PC-9 (cell line): ENCODE measurements around the gene DRAXIN. TPM values are rescaled to one million over a fixed set of nuclear protein-coding genes. Genes with fewer than 3 reads are reported as not detected.

Experiments
- BruUV-seq: library from RNA; stranded (reverse); fragments of 400-500 nt; replicated peaks from 2 replicates; lab custom pipeline; 2021; lab: Mats Ljungman, UMichigan
- CTCF ChIA-PET: fragments of 300-600 bp; sonication (Branson Sonifier 250); formaldehyde crosslinking; loops from one replicate; lab custom pipeline; 2022; ENCODE audit warnings: antibody characterized with exemption; lab: Charles Lee
- POLR2A ChIA-PET: fragments of 300-600 bp; sonication (Branson Sonifier 250); formaldehyde crosslinking; loops from one replicate; lab custom pipeline; 2022; ENCODE audit warnings: antibody characterized with exemption; ENCODE audit not compliant: unreplicated experiment; lab: Charles Lee
- DNase-seq, 2 experiments: peaks; one replicate each; pipeline versions ENCODE4 v3.0.0 to v3.0.0-alpha.2; 2015 to 2022; ENCODE audit warnings: mixed read lengths in 1 of 2
- H2AFZ ChIP-seq: fragments of 200-600 bp; sonication (generic); 2 replicates; pipeline ENCODE4 v1.8.1; 2017; ENCODE audit warnings: antibody characterized with exemption
- H3F3A ChIP-seq: fragments of 200-600 bp; sonication (generic); 2 replicates; pipeline ENCODE4 v1.8.1; 2017; ENCODE audit warnings: antibody characterized with exemption, mild to moderate bottlenecking, low read depth; ENCODE audit not compliant: insufficient read depth
- H3K27ac ChIP-seq: fragments of 200-600 bp; sonication (generic); 2 replicates; pipeline ENCODE4 v1.6.1; 2016; ENCODE audit warnings: mixed run types
- H3K27me3 ChIP-seq: fragments of 200-600 bp; sonication (generic); 2 replicates; pipeline ENCODE4 v1.6.1; 2016; ENCODE audit warnings: low read depth, mixed run types; ENCODE audit not compliant: insufficient read depth
- H3K36me3 ChIP-seq: fragments of 200-600 bp; sonication (generic); 2 replicates; pipeline ENCODE4 v1.6.1; 2016; ENCODE audit warnings: low read depth, mixed run types
- H3K4me1 ChIP-seq: fragments of 200-600 bp; sonication (generic); replicated peaks from 2 replicates; pipeline ENCODE4 v1.6.1; 2016; ENCODE audit warnings: mixed run types; ENCODE audit not compliant: insufficient read depth
- H3K4me2 ChIP-seq: fragments of 200-600 bp; sonication (generic); 2 replicates; pipeline ENCODE4 v1.6.1; 2017; ENCODE audit warnings: mixed run types
- H3K4me3 ChIP-seq: fragments of 200-600 bp; sonication (generic); 2 replicates; pipeline ENCODE4 v1.6.1; 2016; ENCODE audit warnings: mixed run types
- H3K79me2 ChIP-seq: fragments of 200-600 bp; sonication (generic); 2 replicates; pipeline ENCODE4 v1.6.1; 2017; ENCODE audit warnings: low read depth, mixed run types
- H3K9me2 ChIP-seq: fragments of 200-600 bp; sonication (generic); 2 replicates; pipeline ENCODE4 v1.8.1; 2017; ENCODE audit warnings: mild to moderate bottlenecking; ENCODE audit not compliant: insufficient read depth
- H3K9me3 ChIP-seq: fragments of 200-600 bp; sonication (generic); 2 replicates; pipeline ENCODE4 v1.8.1; 2016; ENCODE audit warnings: low read depth; ENCODE audit not compliant: insufficient read depth
- H4K20me1 ChIP-seq: fragments of 200-600 bp; sonication (generic); 2 replicates; pipeline ENCODE4 v1.8.1; 2017; ENCODE audit not compliant: insufficient read depth
- EZH2 ChIP-seq: fragments of 200-600 bp; sonication (generic); IDR thresholded peaks from 2 replicates; pipeline ENCODE4 v1.8.0; 2017; ENCODE audit warnings: antibody characterized with exemption, low read depth
- intact Hi-C: fragments of 100-400 bp; cut with micrococcal nuclease; formaldehyde crosslinking; loops from one replicate; pipeline ENCODE4 v1.10.0; 2022; ENCODE audit not compliant: unreplicated experiment
- total RNA-seq: library from RNA; stranded (reverse); gene quantifications from 2 replicates; pipeline ENCODE4 v1.2.3, GENCODE V29; 2021
- TF ChIP-seq, protein P1 (sequence below): fragments of 200-600 bp; sonication (generic); conservative IDR thresholded peaks from 2 replicates; pipeline ENCODE4 v1.6.1; 2017; ENCODE audit warnings: mixed run types, antibody characterized with exemption, mild to moderate bottlenecking, moderate library complexity

DRAXIN gene
- total RNA-seq, 1 experiment from 2014 or later, result not detected

- H3K9me3 ChIP-seq, result no peaks in the 10 kb centered on the region
- no peaks in the 10 kb centered on the region for H3K9me2 ChIP-seq
- ChIA-PET CTCF (interaction anchor here (0.6 kb wide), 2 partner anchors 14 to 498 kb away, joined by 3 to 11 read pairs; partner anchors contain the start of gene FBXO6), POLR2A (no interaction called here)
- BruUV-seq, result no TSS peak
- H3K36me3 ChIP-seq, result no peaks in the 10 kb centered on the region
- H3K4me2 ChIP-seq, result no peak overlapping the region
- H3K27me3 ChIP-seq, result no peaks in the 10 kb centered on the region
- no peak overlapping the region for H3K27ac ChIP-seq
- TF ChIP-seq EZH2, result no peak
- TF ChIP-seq, protein P1, sequence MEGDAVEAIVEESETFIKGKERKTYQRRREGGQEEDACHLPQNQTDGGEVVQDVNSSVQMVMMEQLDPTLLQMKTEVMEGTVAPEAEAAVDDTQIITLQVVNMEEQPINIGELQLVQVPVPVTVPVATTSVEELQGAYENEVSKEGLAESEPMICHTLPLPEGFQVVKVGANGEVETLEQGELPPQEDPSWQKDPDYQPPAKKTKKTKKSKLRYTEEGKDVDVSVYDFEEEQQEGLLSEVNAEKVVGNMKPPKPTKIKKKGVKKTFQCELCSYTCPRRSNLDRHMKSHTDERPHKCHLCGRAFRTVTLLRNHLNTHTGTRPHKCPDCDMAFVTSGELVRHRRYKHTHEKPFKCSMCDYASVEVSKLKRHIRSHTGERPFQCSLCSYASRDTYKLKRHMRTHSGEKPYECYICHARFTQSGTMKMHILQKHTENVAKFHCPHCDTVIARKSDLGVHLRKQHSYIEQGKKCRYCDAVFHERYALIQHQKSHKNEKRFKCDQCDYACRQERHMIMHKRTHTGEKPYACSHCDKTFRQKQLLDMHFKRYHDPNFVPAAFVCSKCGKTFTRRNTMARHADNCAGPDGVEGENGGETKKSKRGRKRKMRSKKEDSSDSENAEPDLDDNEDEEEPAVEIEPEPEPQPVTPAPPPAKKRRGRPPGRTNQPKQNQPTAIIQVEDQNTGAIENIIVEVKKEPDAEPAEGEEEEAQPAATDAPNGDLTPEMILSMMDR, result no peak
- no peak overlapping the region for H3K4me3 ChIP-seq
- H3F3A ChIP-seq, result peaks cover 14% of the 10 kb centered on the region; the same call in 1 of the 2 replicates
- H4K20me1 ChIP-seq, result no peaks in the 10 kb centered on the region
- no peaks in the 10 kb centered on the region for H3K79me2 ChIP-seq
- intact Hi-C loops, result no loop called here
- peak in 1 of 2 experiments; percentile 47 for DNase-seq
- no peak overlapping the region for H2AFZ ChIP-seq
- no peaks in the 10 kb centered on the region; the same call in 1 of the 2 replicates for H3K4me1 ChIP-seq
Observed at GRCh38 chr1:11650331-11650991, 41.0 kb upstream of the DRAXIN start.

- Histone ChIP-seq H3K4me1 (no peaks in the 10 kb centered on the region; the same call in 1 of the 2 replicates), H2AFZ (no peak overlapping the region), H3K27ac (no peak overlapping the region), H4K20me1 (no peaks in the 10 kb centered on the region), H3K9me2 (no peaks in the 10 kb centered on the region), H3F3A (peaks cover 14% of the 10 kb centered on the region; the same call in 1 of the 2 replicates), H3K4me3 (no peak overlapping the region), H3K79me2 (no peaks in the 10 kb centered on the region), H3K36me3 (no peaks in the 10 kb centered on the region), H3K9me3 (no peaks in the 10 kb centered on the region), H3K27me3 (no peaks in the 10 kb centered on the region), H3K4me2 (no peak overlapping the region)
- TF ChIP-seq, protein P1, result no peak
- TF ChIP-seq EZH2, result no peak
- DNase-seq, result no peak
- ChIA-PET CTCF (no interaction called here), POLR2A (no interaction called here)
- no TSS peak for BruUV-seq
- intact Hi-C loops, result no loop called here
Observed at GRCh38 chr1:11651017-11651416, 40.5 kb upstream of the DRAXIN start.

DNA sequence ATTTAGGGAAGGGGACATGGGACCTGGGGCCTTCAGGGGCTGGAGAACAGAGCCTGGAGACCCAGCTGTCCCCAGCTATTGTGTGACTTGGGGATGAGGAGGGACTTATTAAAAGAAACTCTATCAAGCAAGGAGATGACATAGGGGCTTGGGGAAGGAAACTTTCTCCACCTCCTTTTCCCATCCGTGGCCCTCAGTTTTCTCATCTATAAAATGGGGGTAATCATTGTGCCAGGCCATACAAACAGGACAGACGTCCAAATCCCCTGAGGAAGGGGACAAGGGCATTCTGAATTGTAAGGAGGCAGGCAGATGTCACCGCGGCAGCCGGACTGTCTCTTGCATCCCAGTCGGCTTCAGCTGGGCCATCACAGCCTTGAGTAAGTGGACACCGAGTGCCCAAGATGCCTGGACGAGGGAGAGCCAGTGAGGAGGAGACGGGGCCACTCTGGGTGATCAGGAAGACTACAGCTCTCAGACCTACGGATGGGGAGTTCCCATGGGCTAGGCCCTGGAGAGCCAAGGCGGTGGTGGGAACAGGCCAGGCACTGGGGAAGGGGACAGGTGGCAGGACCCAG, 39.2 kb upstream of the DRAXIN start:
- CTCF ChIA-PET, result interaction anchor here (0.7 to 1.9 kb wide), 3 partner anchors 12 to 68 kb away, joined by 4 to 16 read pairs (median 6); partner anchors contain the start of gene FBXO6
- Histone ChIP-seq H2AFZ (no peak overlapping the region), H3K79me2 (no peaks in the 10 kb centered on the region), H3K9me3 (no peaks in the 10 kb centered on the region), H3F3A (peaks cover 14% of the 10 kb centered on the region; the same call in 1 of the 2 replicates), H3K36me3 (no peaks in the 10 kb centered on the region), H3K27ac (0 out of 2 replicates have a peak overlapping the region, but pooled peaks have one; percentile 43), H3K4me1 (no peaks in the 10 kb centered on the region; the same call in 1 of the 2 replicates), H3K4me2 (peak overlapping the region; percentile 77), H3K4me3 (no peak overlapping the region), H4K20me1 (no peaks in the 10 kb centered on the region), H3K27me3 (no peaks in the 10 kb centered on the region), H3K9me2 (no peaks in the 10 kb centered on the region)
- intact Hi-C loops, result no loop called here
- TF ChIP-seq, protein P1, result no peak
- TF ChIP-seq EZH2, result no peak
- no TSS peak for BruUV-seq
- DNase-seq, result no peak
- POLR2A ChIA-PET, result interaction anchor here (0.8 kb wide), 1 partner anchor 256 kb away, joined by 5 read pairs; no protein-coding TSS in a partner anchor
